ENCODE measurements around the gene DOCK3. TPM values are rescaled to one million over a fixed set of nuclear protein-coding genes. Genes with fewer than 3 reads are reported as not detected.

The DOCK3 gene
- total RNA-seq, 2 experiments from 2014 or later: 1.00 to 1.1 TPM

- Mint-ChIP-seq H3K36me3 (ENCODE audit: low read depth) (no peaks in the 10 kb centered on the region), H3K9me3 (no peaks in the 10 kb centered on the region), H3K4me1 (no peaks in the 10 kb centered on the region), H3K4me3 (no peak overlapping the region), H3K27ac (no peak overlapping the region), H3K27me3 (no peaks in the 10 kb centered on the region)
- CTCF ChIA-PET: interaction anchor here (1.3 kb wide), 1 partner anchor 40 kb away, joined by 3 read pairs; no protein-coding TSS in a partner anchor
- DNase-seq: no peak
- POLR2A ChIA-PET: no interaction called here
These were observed 662.9 kb downstream of the DOCK3 start for GRCh38 chr3:51337666-51338065.

GRCh38 chr3:51338632-51339031 lies 663.9 kb downstream of the DOCK3 start:
- POLR2A ChIA-PET: no interaction called here
- Mint-ChIP-seq H3K9me3 (no peaks in the 10 kb centered on the region), H3K4me3 (no peak overlapping the region), H3K27ac (peak overlapping the region; percentile 33), H3K4me1 (no peaks in the 10 kb centered on the region), H3K27me3 (no peaks in the 10 kb centered on the region), H3K36me3 (ENCODE audit: low read depth) (no peaks in the 10 kb centered on the region)
- no peak for DNase-seq
- CTCF ChIA-PET: interaction anchor here (1.3 kb wide), 1 partner anchor 39 kb away, joined by 3 read pairs; no protein-coding TSS in a partner anchor

- no peak for DNase-seq
- Mint-ChIP-seq H3K4me3 (no peak overlapping the region), H3K4me1 (no peaks in the 10 kb centered on the region), H3K27ac (no peak overlapping the region), H3K36me3 (ENCODE audit: low read depth) (no peaks in the 10 kb centered on the region), H3K9me3 (no peaks in the 10 kb centered on the region), H3K27me3 (no peaks in the 10 kb centered on the region)
- ChIA-PET CTCF (interaction anchor here (0.6 to 1.1 kb wide), 2 partner anchors 32 to 368 kb away, joined by 3 to 5 read pairs; no protein-coding TSS in a partner anchor), POLR2A (no interaction called here)
These were observed 665.5 kb downstream of the DOCK3 start for GRCh38 chr3:51340013-51340829.

GRCh38 chr3:51340989-51341636 lies 666.4 kb downstream of the DOCK3 start:
- H3K4me1 Mint-ChIP-seq: no peaks in the 10 kb centered on the region
- H3K9me3 Mint-ChIP-seq: no peaks in the 10 kb centered on the region
- no peaks in the 10 kb centered on the region for H3K27me3 Mint-ChIP-seq
- H3K27ac Mint-ChIP-seq: no peak overlapping the region
- POLR2A ChIA-PET: no interaction called here
- no peak overlapping the region for H3K4me3 Mint-ChIP-seq
- DNase-seq: no peak
- H3K36me3 Mint-ChIP-seq (ENCODE audit: low read depth): no peaks in the 10 kb centered on the region
- CTCF ChIA-PET: interaction anchor here (1.1 to 1.2 kb wide), 2 partner anchors 31 kb away, joined by 3 read pairs; no protein-coding TSS in a partner anchor

GRCh38 chr3:51343918-51344687 lies 669.4 kb downstream of the DOCK3 start:
- no peaks in the 10 kb centered on the region for H3K4me1 Mint-ChIP-seq
- H3K36me3 Mint-ChIP-seq (ENCODE audit: low read depth): no peaks in the 10 kb centered on the region
- H3K27ac Mint-ChIP-seq: no peak overlapping the region
- H3K4me3 Mint-ChIP-seq: no peak overlapping the region
- no peaks in the 10 kb centered on the region for H3K27me3 Mint-ChIP-seq
- ChIA-PET CTCF (interaction anchor here (0.5 to 1.1 kb wide), 4 partner anchors 8 to 664 kb away, joined by 3 to 4 read pairs (median 4); no protein-coding TSS in a partner anchor), POLR2A (no interaction called here)
- no peaks in the 10 kb centered on the region for H3K9me3 Mint-ChIP-seq
- no peak for DNase-seq

GRCh38 chr3:51350751-51351150 lies 676.0 kb downstream of the DOCK3 start:
- H3K27me3 Mint-ChIP-seq: no peaks in the 10 kb centered on the region
- DNase-seq: no peak
- H3K36me3 Mint-ChIP-seq (ENCODE audit: low read depth): no peaks in the 10 kb centered on the region
- peaks cover 4% of the 10 kb centered on the region for H3K9me3 Mint-ChIP-seq
- POLR2A ChIA-PET: no interaction called here
- no peaks in the 10 kb centered on the region for H3K4me1 Mint-ChIP-seq
- no peak overlapping the region for H3K27ac Mint-ChIP-seq
- H3K4me3 Mint-ChIP-seq: no peak overlapping the region
- CTCF ChIA-PET: no interaction called here

- DNase-seq: no peak
- ChIA-PET POLR2A (no interaction called here), CTCF (no interaction called here)
- Mint-ChIP-seq H3K36me3 (ENCODE audit: low read depth) (no peaks in the 10 kb centered on the region), H3K27me3 (no peaks in the 10 kb centered on the region), H3K4me3 (no peak overlapping the region), H3K4me1 (no peaks in the 10 kb centered on the region), H3K9me3 (peaks cover 4% of the 10 kb centered on the region), H3K27ac (no peak overlapping the region)
These were observed 678.4 kb downstream of the DOCK3 start for GRCh38 chr3:51353131-51353530.

GRCh38 chr3:51353691-51354090 lies 679.0 kb downstream of the DOCK3 start:
- ChIA-PET CTCF (no interaction called here), POLR2A (no interaction called here)
- Mint-ChIP-seq H3K9me3 (peaks cover 4% of the 10 kb centered on the region), H3K4me3 (no peak overlapping the region), H3K27ac (no peak overlapping the region), H3K36me3 (ENCODE audit: low read depth) (no peaks in the 10 kb centered on the region), H3K27me3 (no peaks in the 10 kb centered on the region), H3K4me1 (no peaks in the 10 kb centered on the region)
- no peak for DNase-seq

- no peak overlapping the region for H3K27ac Mint-ChIP-seq
- no peak for DNase-seq
- H3K9me3 Mint-ChIP-seq: peaks cover 4% of the 10 kb centered on the region
- H3K4me3 Mint-ChIP-seq: no peak overlapping the region
- CTCF ChIA-PET: no interaction called here
- H3K36me3 Mint-ChIP-seq (ENCODE audit: low read depth): no peaks in the 10 kb centered on the region
- H3K4me1 Mint-ChIP-seq: no peaks in the 10 kb centered on the region
- no peaks in the 10 kb centered on the region for H3K27me3 Mint-ChIP-seq
- POLR2A ChIA-PET: no interaction called here
These were observed 679.4 kb downstream of the DOCK3 start for GRCh38 chr3:51354172-51354571.

- ChIA-PET POLR2A (no interaction called here), CTCF (interaction anchor here (1.5 kb wide), 1 partner anchor 17 kb away, joined by 3 read pairs; no protein-coding TSS in a partner anchor)
- H3K9me3 Mint-ChIP-seq: no peaks in the 10 kb centered on the region
- no peak overlapping the region for H3K27ac Mint-ChIP-seq
- no peaks in the 10 kb centered on the region for H3K36me3 Mint-ChIP-seq (ENCODE audit: low read depth)
- H3K4me3 Mint-ChIP-seq: no peak overlapping the region
- no peak for DNase-seq
- H3K4me1 Mint-ChIP-seq: no peaks in the 10 kb centered on the region
- no peaks in the 10 kb centered on the region for H3K27me3 Mint-ChIP-seq
These were observed 680.2 kb downstream of the DOCK3 start for GRCh38 chr3:51354731-51355615.

- Mint-ChIP-seq H3K27ac (no peak overlapping the region), H3K36me3 (ENCODE audit: low read depth) (no peaks in the 10 kb centered on the region), H3K9me3 (no peaks in the 10 kb centered on the region), H3K4me3 (no peak overlapping the region), H3K4me1 (no peaks in the 10 kb centered on the region), H3K27me3 (no peaks in the 10 kb centered on the region)
- DNase-seq: no peak
- CTCF ChIA-PET: interaction anchor here (0.7 to 1.5 kb wide), 2 partner anchors 16 to 40 kb away, joined by 3 to 5 read pairs; no protein-coding TSS in a partner anchor
- POLR2A ChIA-PET: no interaction called here
These were observed 681.3 kb downstream of the DOCK3 start for GRCh38 chr3:51355891-51356578.

- CTCF ChIA-PET: no interaction called here
These were observed 683.1 kb downstream of the DOCK3 start for GRCh38 chr3:51357856-51358255.

More at GRCh38 chr3:51357856-51358255, 683.1 kb downstream of the DOCK3 start:
- Mint-ChIP-seq H3K4me1 (no peaks in the 10 kb centered on the region), H3K4me3 (no peak overlapping the region), H3K27ac (no peak overlapping the region), H3K27me3 (no peaks in the 10 kb centered on the region), H3K9me3 (no peaks in the 10 kb centered on the region), H3K36me3 (ENCODE audit: low read depth) (no peaks in the 10 kb centered on the region)
- POLR2A ChIA-PET: no interaction called here
- DNase-seq: no peak
